Lower lobe of right lung (tissue), 2 donors: ENCODE measurements around the gene SLC38A8. TPM values are rescaled to one million over a fixed set of nuclear protein-coding genes. Genes with fewer than 3 reads are reported as not detected.

Source experiments
- ATAC-seq, 2 donors: fragments of 200-7000 bp; cut with Tn5 transposase; one replicate each; pipeline ENCODE4 v1.9.1; 2020 to 2022; ENCODE audit warnings: mild to moderate bottlenecking in 2 of 2, moderate library complexity in 2 of 2
- DNase-seq: peaks from one replicate; pipeline ENCODE4 v3.0.0-alpha.2; 2020
- H3K27ac ChIP-seq: fragments of 200-600 bp; one replicate; pipeline ENCODE4 v1.8.0; 2022
- H3K27me3 ChIP-seq: fragments of 200-600 bp; one replicate; pipeline ENCODE4 v1.8.0; 2022; ENCODE audit warnings: low read depth
- H3K36me3 ChIP-seq: fragments of 200-600 bp; one replicate; pipeline ENCODE4 v1.8.0; 2022; ENCODE audit warnings: mild to moderate bottlenecking
- H3K4me1 ChIP-seq: fragments of 200-600 bp; one replicate; pipeline ENCODE4 v1.8.0; 2022
- H3K4me3 ChIP-seq: fragments of 200-600 bp; one replicate; pipeline ENCODE4 v1.8.0; 2022; ENCODE audit warnings: mild to moderate bottlenecking
- H3K9me3 ChIP-seq: fragments of 200-600 bp; one replicate; pipeline ENCODE4 v1.8.0; 2022
- CTCF ChIP-seq: fragments of 200-600 bp; IDR thresholded peaks from one replicate; pipeline ENCODE4 v1.8.0; 2022; ENCODE audit warnings: antibody characterized with exemption, mild to moderate bottlenecking
- intact Hi-C: fragments of 100-400 bp; cut with DNase I; formaldehyde crosslinking; loops from one replicate; pipeline ENCODE4 v1.11.0; 2022
- total RNA-seq: library from RNA; stranded (reverse); fragmentation: NEBNext Ultra II Directional; extraction: Animal tissue kit (Norgen Biotek cat#: 25700); gene quantifications from one replicate; pipeline ENCODE4 v1.2.1, GENCODE V29; 2021
- donor health status: DM: no; HTN: yes; CAD: no; lungs with severe emphysema.

Gene SLC38A8
- total RNA-seq, 1 donor from 2014 or later = not detected

- Histone ChIP-seq H3K36me3 (no peaks in the 10 kb centered on the region), H3K4me1 (no peaks in the 10 kb centered on the region), H3K4me3 (no peak overlapping the region), H3K27ac (no peak overlapping the region), H3K9me3 (no peaks in the 10 kb centered on the region), H3K27me3 (peaks cover 22% of the 10 kb centered on the region)
- intact Hi-C loops = no loop called here
- ATAC-seq (no peak), DNase-seq (no peak)
- TF ChIP-seq CTCF = no peak
Measured at GRCh38 chr16:84029297-84030047, 13.1 kb downstream of the SLC38A8 start.

GRCh38 chr16:84027625-84028024, 15.0 kb downstream of the SLC38A8 start:
- TF ChIP-seq CTCF = no peak
- no peaks in the 10 kb centered on the region for H3K4me1 ChIP-seq
- ATAC-seq (no peak), DNase-seq (no peak)
- no peak overlapping the region for H3K27ac ChIP-seq
- no peaks in the 10 kb centered on the region for H3K9me3 ChIP-seq
- intact Hi-C loops = no loop called here
- H3K36me3 ChIP-seq = no peaks in the 10 kb centered on the region
- H3K4me3 ChIP-seq = no peak overlapping the region
- H3K27me3 ChIP-seq = peaks cover 25% of the 10 kb centered on the region

- intact Hi-C loops = no loop called here
- Histone ChIP-seq H3K36me3 (no peaks in the 10 kb centered on the region), H3K4me1 (no peaks in the 10 kb centered on the region), H3K9me3 (peaks cover 3% of the 10 kb centered on the region), H3K27ac (no peak overlapping the region), H3K27me3 (peaks cover 25% of the 10 kb centered on the region), H3K4me3 (no peak overlapping the region)
- DNase-seq (no peak), ATAC-seq (no peak)
- no peak for TF ChIP-seq CTCF
Measured at GRCh38 chr16:84026606-84027005, 16.0 kb downstream of the SLC38A8 start.

GRCh38 chr16:84024854-84025253, 17.7 kb downstream of the SLC38A8 start:
- Histone ChIP-seq H3K27me3 (peaks cover 25% of the 10 kb centered on the region), H3K4me1 (no peaks in the 10 kb centered on the region)
- no peak for ATAC-seq

GRCh38 chr16:84022644-84023043, 20.0 kb downstream of the SLC38A8 start:
- no peak for ATAC-seq
- H3K4me3 ChIP-seq = no peak overlapping the region
- H3K9me3 ChIP-seq = peaks cover 9% of the 10 kb centered on the region
- H3K36me3 ChIP-seq = no peaks in the 10 kb centered on the region
- H3K27ac ChIP-seq = no peak overlapping the region
- H3K27me3 ChIP-seq = peaks cover 23% of the 10 kb centered on the region
- no peaks in the 10 kb centered on the region for H3K4me1 ChIP-seq
- intact Hi-C loops = no loop called here
- TF ChIP-seq CTCF = no peak
- DNase-seq = no peak

More at GRCh38 chr16:84024854-84025253, 17.7 kb downstream of the SLC38A8 start:
- DNase-seq = no peak
- TF ChIP-seq CTCF = no peak
- H3K4me3 ChIP-seq = no peak overlapping the region
- peaks cover 9% of the 10 kb centered on the region for H3K9me3 ChIP-seq
- H3K36me3 ChIP-seq = no peaks in the 10 kb centered on the region
- intact Hi-C loops = no loop called here
- no peak overlapping the region for H3K27ac ChIP-seq
